Inflammatory macrophage treated with lipopolysaccharide for 1 hour (primary cell): ENCODE results near the gene HSP90AA1.

Experiments
- DNase-seq, 2 donors: peaks; one replicate each; pipeline ENCODE4 v3.0.0-alpha.2; 2020 to 2022

HSP90AA1 gene

GRCh38 chr14:102034301-102034700 lies 52.5 kb downstream of the HSP90AA1 start:
- DNase-seq, result no peak

GRCh38 chr14:102033241-102033640 lies 53.6 kb downstream of the HSP90AA1 start:
- DNase-seq, result no peak
